HL-60 (cell line): ENCODE data around the gene ALKBH6.

ENCODE experiments used
- DNase-seq, 2 experiments: peaks; one replicate each; pipeline ENCODE4 v3.0.0-alpha.2; 2010 to 2020; ENCODE audit warnings: low read depth in 1 of 2, low spot score in 1 of 2
- H3K27ac ChIP-seq: fragments of 250-450 bp; sonication (Bioruptor Pico); replicated peaks from 2 replicates; pipeline ENCODE4 v1.5.1; 2020; ENCODE audit warnings: mild to moderate bottlenecking, moderate library complexity
- H3K27me3 ChIP-seq: fragments of 250-450 bp; sonication (Bioruptor Pico); 2 replicates; pipeline ENCODE4 v1.5.1; 2021; ENCODE audit warnings: mild to moderate bottlenecking, moderate library complexity; ENCODE audit not compliant: insufficient read depth, poor library complexity, severe bottlenecking
- H3K4me3 ChIP-seq: replicated peaks from 2 replicates; pipeline ENCODE4 v1.5.1; 2011; ENCODE audit warnings: mild to moderate bottlenecking, control low read depth, low read length; ENCODE audit not compliant: insufficient read depth
- CTCF ChIP-seq: IDR thresholded peaks from one replicate; pipeline ENCODE4 v1.5.1; 2011; ENCODE audit warnings: low read length, control low read depth, inconsistent platforms; ENCODE audit not compliant: insufficient read depth
- GABPA ChIP-seq: IDR thresholded peaks from 2 replicates; pipeline ENCODE4 v1.6.1; 2012; ENCODE audit warnings: low read depth
- POLR2AphosphoS5 ChIP-seq: IDR thresholded peaks from 2 replicates; pipeline ENCODE4 v1.6.1; 2012; ENCODE audit warnings: low read depth
- SPI1 ChIP-seq: IDR thresholded peaks from 2 replicates; pipeline ENCODE4 v1.6.1; 2012; ENCODE audit warnings: low read depth, mild to moderate bottlenecking, borderline replicate concordance
- TF ChIP-seq, protein P1 (sequence below): IDR thresholded peaks from 2 replicates; pipeline ENCODE4 v1.6.1; 2012; ENCODE audit warnings: low read depth; ENCODE audit not compliant: insufficient replicate concordance

The ALKBH6 gene

DNA sequence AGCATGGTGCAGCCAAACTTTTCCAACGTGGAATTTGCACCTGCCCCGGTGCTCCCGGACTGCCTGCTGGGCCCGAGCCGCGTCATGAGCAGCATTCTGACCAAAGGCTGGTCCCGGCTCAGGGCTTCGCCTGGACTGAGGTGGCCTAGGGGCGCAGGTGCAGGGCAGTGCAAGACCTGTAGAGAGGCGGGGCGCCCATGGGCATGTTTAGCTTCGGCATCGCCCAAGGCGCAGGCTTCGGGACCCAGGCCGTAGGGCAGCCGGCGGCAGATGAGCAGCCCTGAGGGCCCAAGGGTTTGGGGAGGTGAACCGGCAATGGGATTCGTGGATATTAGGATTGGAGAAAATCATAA is 54.1 kb downstream of the ALKBH6 start:
- peaks cover 17% of the 10 kb centered on the region for H3K27me3 ChIP-seq
- DNase-seq = no peak

More for the DNA sequence above, 54.1 kb downstream of the ALKBH6 start:
- Histone ChIP-seq H3K27ac (no peak overlapping the region), H3K4me3 (no peak overlapping the region)
- TF ChIP-seq, protein P1, sequence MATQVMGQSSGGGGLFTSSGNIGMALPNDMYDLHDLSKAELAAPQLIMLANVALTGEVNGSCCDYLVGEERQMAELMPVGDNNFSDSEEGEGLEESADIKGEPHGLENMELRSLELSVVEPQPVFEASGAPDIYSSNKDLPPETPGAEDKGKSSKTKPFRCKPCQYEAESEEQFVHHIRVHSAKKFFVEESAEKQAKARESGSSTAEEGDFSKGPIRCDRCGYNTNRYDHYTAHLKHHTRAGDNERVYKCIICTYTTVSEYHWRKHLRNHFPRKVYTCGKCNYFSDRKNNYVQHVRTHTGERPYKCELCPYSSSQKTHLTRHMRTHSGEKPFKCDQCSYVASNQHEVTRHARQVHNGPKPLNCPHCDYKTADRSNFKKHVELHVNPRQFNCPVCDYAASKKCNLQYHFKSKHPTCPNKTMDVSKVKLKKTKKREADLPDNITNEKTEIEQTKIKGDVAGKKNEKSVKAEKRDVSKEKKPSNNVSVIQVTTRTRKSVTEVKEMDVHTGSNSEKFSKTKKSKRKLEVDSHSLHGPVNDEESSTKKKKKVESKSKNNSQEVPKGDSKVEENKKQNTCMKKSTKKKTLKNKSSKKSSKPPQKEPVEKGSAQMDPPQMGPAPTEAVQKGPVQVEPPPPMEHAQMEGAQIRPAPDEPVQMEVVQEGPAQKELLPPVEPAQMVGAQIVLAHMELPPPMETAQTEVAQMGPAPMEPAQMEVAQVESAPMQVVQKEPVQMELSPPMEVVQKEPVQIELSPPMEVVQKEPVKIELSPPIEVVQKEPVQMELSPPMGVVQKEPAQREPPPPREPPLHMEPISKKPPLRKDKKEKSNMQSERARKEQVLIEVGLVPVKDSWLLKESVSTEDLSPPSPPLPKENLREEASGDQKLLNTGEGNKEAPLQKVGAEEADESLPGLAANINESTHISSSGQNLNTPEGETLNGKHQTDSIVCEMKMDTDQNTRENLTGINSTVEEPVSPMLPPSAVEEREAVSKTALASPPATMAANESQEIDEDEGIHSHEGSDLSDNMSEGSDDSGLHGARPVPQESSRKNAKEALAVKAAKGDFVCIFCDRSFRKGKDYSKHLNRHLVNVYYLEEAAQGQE = no peak
- no peak for TF ChIP-seq POLR2AphosphoS5
- TF ChIP-seq SPI1 = no peak
- no peak for TF ChIP-seq GABPA
- no peak for TF ChIP-seq CTCF
